HCT116 (cell line): Measurements from ENCODE around the gene UPK3A. TPM values are rescaled to one million over a fixed set of nuclear protein-coding genes. Genes with fewer than 3 reads are reported as not detected.
A peak's percentile ranks its signal among the peaks of the same experiment; 100 is the strongest.

Experiments used
- ATAC-seq: fragments of 200-7000 bp; cut with Tn5 transposase; 2 replicates; pipeline ENCODE4 v1.9.1; 2020; ENCODE audit warnings: mild to moderate bottlenecking, moderate library complexity
- BruUV-seq: library from RNA; stranded (reverse); fragments of 400-500 nt; replicated peaks from 2 replicates; lab custom pipeline; 2021; lab: Mats Ljungman, UMichigan
- CTCF ChIA-PET: fragments of 300-600 bp; sonication (Branson Sonifier 250); formaldehyde crosslinking; loops from one replicate; lab custom pipeline; 2021; ENCODE audit warnings: antibody characterized with exemption; lab: Charles Lee
- POLR2A ChIA-PET: fragments of 300-600, 350-600 bp; sonication (Branson Sonifier 250); formaldehyde crosslinking; loops from one replicate; lab custom pipeline; 2021; ENCODE audit warnings: antibody characterized with exemption; lab: Charles Lee
- RAD21 ChIA-PET, 2 experiments: fragments of 300-600 bp; sonication (Branson Sonifier 250); formaldehyde crosslinking; loops; one replicate each; lab custom pipeline; 2023; ENCODE audit warnings: low total read pairs in 2 of 2; ENCODE audit not compliant: uncharacterized antibody in 2 of 2, unreplicated experiment in 2 of 2, low non-redundant PET in 1 of 2; lab: Charles Lee
- DNase-seq: peaks from one replicate; pipeline ENCODE4 v3.0.0-alpha.2; 2010; ENCODE audit warnings: low read depth, low spot score
- H2AFZ ChIP-seq: fragments of 200-600 bp; shearing (Covaris generic), sonication (generic); 2 replicates; pipeline ENCODE4 v1.6.1; 2017; ENCODE audit warnings: low read depth, mixed run types, mixed read lengths, antibody characterized with exemption, low read length; ENCODE audit not compliant: poor library complexity, severe bottlenecking
- H3K27ac ChIP-seq: 2 replicates; pipeline ENCODE4 v1.5.1; 2012; ENCODE audit warnings: low read depth, low read length
- H3K27me3 ChIP-seq: fragments of 200-600 bp; sonication (generic); 2 replicates; pipeline ENCODE4 v1.6.1; 2016; ENCODE audit warnings: mixed run types, low read length, mixed read lengths; ENCODE audit not compliant: insufficient read depth
- H3K36me3 ChIP-seq, 2 experiments: fragments of 200-500 bp in 1 of 2; fragments of 200-600 bp in 1 of 2; sonication (Bioruptor generic) in 1 of 2; sonication (generic) in 1 of 2; 2 replicates each; pipeline versions ENCODE4 v1.5.1 to v1.6.1; 2014 to 2016; ENCODE audit warnings: low read length in 2 of 2, inconsistent platforms in 1 of 2, mixed read lengths in 1 of 2, mixed run types in 1 of 2; ENCODE audit not compliant: insufficient read depth in 2 of 2, control insufficient read depth in 1 of 2
- H3K4me1 ChIP-seq, 2 experiments: fragments of 200-600 bp in 1 of 2; sonication (generic) in 1 of 2; 2 replicates each; pipeline versions ENCODE4 v1.5.1 to v1.6.1; 2012 to 2017; ENCODE audit warnings: low read length in 2 of 2, inconsistent platforms in 1 of 2, mild to moderate bottlenecking in 1 of 2, mixed read lengths in 1 of 2, mixed run types in 1 of 2, moderate library complexity in 1 of 2; ENCODE audit not compliant: insufficient read depth in 2 of 2, control insufficient read depth in 1 of 2
- H3K4me2 ChIP-seq: fragments of 200-600 bp; sonication (generic); 2 replicates; pipeline ENCODE4 v1.6.1; 2017; ENCODE audit warnings: mixed run types, low read length, mixed read lengths
- H3K4me3 ChIP-seq, 2 experiments: fragments of 200-600 bp in 1 of 2; sonication (generic) in 1 of 2; replicated peaks in 1 of 2; 2 replicates each; pipeline ENCODE4 v1.5.1; 2011 to 2016; ENCODE audit warnings: low read length in 2 of 2, control low read depth in 1 of 2, low read depth in 1 of 2, mild to moderate bottlenecking in 1 of 2, mixed read lengths in 1 of 2, mixed run types in 1 of 2
- H3K79me2 ChIP-seq: fragments of 200-600 bp; sonication (generic); 2 replicates; pipeline ENCODE4 v1.6.1; 2017; ENCODE audit warnings: mild to moderate bottlenecking, mixed run types, low read length, moderate library complexity, mixed read lengths; ENCODE audit not compliant: insufficient read depth
- H3K9ac ChIP-seq: fragments of 200-600 bp; sonication (generic); 2 replicates; pipeline ENCODE4 v1.6.1; 2016; ENCODE audit warnings: low read length, mixed read lengths
- H3K9me2 ChIP-seq: fragments of 200-600 bp; sonication (generic), shearing (Covaris generic); 2 replicates; pipeline ENCODE4 v1.6.1; 2017; ENCODE audit warnings: mixed run types, mild to moderate bottlenecking, moderate library complexity; ENCODE audit not compliant: insufficient read depth
- H3K9me3 ChIP-seq, 2 experiments: fragments of 200-500 bp in 1 of 2; fragments of 200-600 bp in 1 of 2; sonication (Bioruptor generic) in 1 of 2; sonication (generic) in 1 of 2; 2 replicates each; pipeline ENCODE4 v1.6.1; 2014 to 2017; ENCODE audit warnings: low read length in 2 of 2, mixed read lengths in 2 of 2, inconsistent platforms in 1 of 2, low read depth in 1 of 2, mild to moderate bottlenecking in 1 of 2, mixed run types in 1 of 2, moderate library complexity in 1 of 2; ENCODE audit not compliant: control insufficient read depth in 1 of 2, insufficient read depth in 1 of 2
- H4K20me1 ChIP-seq: fragments of 200-600 bp; sonication (generic), shearing (Covaris generic); 2 replicates; pipeline ENCODE4 v1.6.1; 2017; ENCODE audit warnings: mixed run types, mild to moderate bottlenecking, moderate library complexity; ENCODE audit not compliant: insufficient read depth
- ATF3 ChIP-seq: IDR thresholded peaks from 2 replicates; pipeline ENCODE4 v1.6.1; 2012
- CBX3 ChIP-seq: IDR thresholded peaks from 2 replicates; pipeline ENCODE4 v1.6.1; 2012; ENCODE audit warnings: low read depth
- ELF1 ChIP-seq: IDR thresholded peaks from 2 replicates; pipeline ENCODE4 v1.6.1; 2012; ENCODE audit warnings: low read depth, borderline replicate concordance
- JUND ChIP-seq: IDR thresholded peaks from 2 replicates; pipeline ENCODE4 v1.6.1; 2012
- POLR2A ChIP-seq: IDR thresholded peaks from 2 replicates; pipeline ENCODE4 v1.7.0; 2011; ENCODE audit warnings: borderline replicate concordance; ENCODE audit not compliant: insufficient read depth, insufficient read length; ENCODE audit errors: extremely low read depth
- ZBTB33 ChIP-seq: IDR thresholded peaks from 2 replicates; pipeline ENCODE4 v1.6.1; 2011; ENCODE audit warnings: mild to moderate bottlenecking, low read length, moderate library complexity; ENCODE audit not compliant: insufficient replicate concordance; ENCODE audit errors: extremely low read depth
- ZFX ChIP-seq: fragments of 450-650 bp; IDR thresholded peaks from 2 replicates; pipeline ENCODE4 v1.6.1; 2017
- ZNF274 ChIP-seq: fragments of 200-500 bp; sonication (Bioruptor generic); IDR thresholded peaks from 2 replicates; pipeline ENCODE4 v1.6.1; 2014; ENCODE audit warnings: mild to moderate bottlenecking, low read depth, low read length, inconsistent platforms
- intact Hi-C: fragments of 100-400 bp; cut with micrococcal nuclease; formaldehyde crosslinking; loops from 2 replicates; pipeline ENCODE4 v1.10.0; 2022
- total RNA-seq: library from RNA; stranded (reverse); gene quantifications from one replicate; pipeline ENCODE4 v1.2.1, GENCODE V29; 2021; ENCODE audit not compliant: unreplicated experiment
- TF ChIP-seq, protein P1 (sequence below), 3 experiments: fragments of 200-600 bp in 1 of 3; sonication (generic) in 1 of 3; IDR thresholded peaks in 2 of 3; conservative IDR thresholded peaks in 1 of 3; 2 replicates each; pipeline ENCODE4 v1.5.1; 2012 to 2017; ENCODE audit warnings: low read depth in 2 of 3, low read length in 2 of 3, antibody characterized with exemption in 1 of 3, borderline replicate concordance in 1 of 3, control low read depth in 1 of 3, mild to moderate bottlenecking in 1 of 3, mixed read lengths in 1 of 3, mixed run types in 1 of 3, moderate library complexity in 1 of 3; ENCODE audit not compliant: insufficient read depth in 1 of 3

UPK3A gene
- total RNA-seq, 1 experiment from 2014 or later = not detected

- Histone ChIP-seq H3K9ac (no peak overlapping the region), H3K27me3 (no peaks in the 10 kb centered on the region), H3K9me2 (no peaks in the 10 kb centered on the region), H3K79me2 (peaks cover 33% of the 10 kb centered on the region), H3K27ac (no peak overlapping the region), H3K36me3 (no peaks in the 10 kb centered on the region; a peak in 2 of 4 replicates), H3K9me3 (no peaks in the 10 kb centered on the region), H3K4me1 (peaks cover 12 to 32% of the 10 kb centered on the region in 2 experiments), H2AFZ (no peak overlapping the region), H3K4me2 (0 out of 2 replicates have a peak overlapping the region, but pooled peaks have one; percentile 95), H3K4me3 (no peak overlapping the region), H4K20me1 (no peaks in the 10 kb centered on the region)
- POLR2A ChIA-PET = no interaction called here
- CTCF ChIA-PET = no interaction called here
- no peak for TF ChIP-seq POLR2A
- no peak for TF ChIP-seq ELF1
- TF ChIP-seq ZNF274 = no peak
- TF ChIP-seq ATF3 = no peak
- RAD21 ChIA-PET = no interaction called here
- DNase-seq (no peak), ATAC-seq (no peak)
- intact Hi-C loops = no loop called here
- no TSS peak for BruUV-seq
Measured at GRCh38 chr22:45238076-45238956, 46.4 kb upstream of the UPK3A start.

GRCh38 chr22:45238957-45239680 lies 45.6 kb upstream of the UPK3A start:
- Histone ChIP-seq H4K20me1 (no peaks in the 10 kb centered on the region), H3K4me2 (peak overlapping the region; percentile 95), H3K36me3 (no peaks in the 10 kb centered on the region; a peak in 2 of 4 replicates), H3K9me3 (no peaks in the 10 kb centered on the region), H3K4me1 (peaks cover 12 to 32% of the 10 kb centered on the region in 2 experiments), H3K27ac (no peak overlapping the region; the same call in 1 of the 2 replicates), H3K4me3 (peak overlapping the region; percentile 75 to 89), H2AFZ (no peak overlapping the region), H3K27me3 (no peaks in the 10 kb centered on the region), H3K9me2 (no peaks in the 10 kb centered on the region), H3K79me2 (peaks cover 33% of the 10 kb centered on the region), H3K9ac (peak overlapping the region; percentile 73; the same call in 1 of the 2 replicates)
- BruUV-seq = TSS peak; percentile 46
- DNase-seq (no peak), ATAC-seq (no peak)
- intact Hi-C loops = no loop called here
- CTCF ChIA-PET = no interaction called here
- POLR2A ChIA-PET = no interaction called here
- RAD21 ChIA-PET = no interaction called here
- TF ChIP-seq CBX3 (no peak), ELF1 (no peak), ZBTB33 (no peak), ZFX (no peak), JUND (no peak)
- TF ChIP-seq, protein P1, sequence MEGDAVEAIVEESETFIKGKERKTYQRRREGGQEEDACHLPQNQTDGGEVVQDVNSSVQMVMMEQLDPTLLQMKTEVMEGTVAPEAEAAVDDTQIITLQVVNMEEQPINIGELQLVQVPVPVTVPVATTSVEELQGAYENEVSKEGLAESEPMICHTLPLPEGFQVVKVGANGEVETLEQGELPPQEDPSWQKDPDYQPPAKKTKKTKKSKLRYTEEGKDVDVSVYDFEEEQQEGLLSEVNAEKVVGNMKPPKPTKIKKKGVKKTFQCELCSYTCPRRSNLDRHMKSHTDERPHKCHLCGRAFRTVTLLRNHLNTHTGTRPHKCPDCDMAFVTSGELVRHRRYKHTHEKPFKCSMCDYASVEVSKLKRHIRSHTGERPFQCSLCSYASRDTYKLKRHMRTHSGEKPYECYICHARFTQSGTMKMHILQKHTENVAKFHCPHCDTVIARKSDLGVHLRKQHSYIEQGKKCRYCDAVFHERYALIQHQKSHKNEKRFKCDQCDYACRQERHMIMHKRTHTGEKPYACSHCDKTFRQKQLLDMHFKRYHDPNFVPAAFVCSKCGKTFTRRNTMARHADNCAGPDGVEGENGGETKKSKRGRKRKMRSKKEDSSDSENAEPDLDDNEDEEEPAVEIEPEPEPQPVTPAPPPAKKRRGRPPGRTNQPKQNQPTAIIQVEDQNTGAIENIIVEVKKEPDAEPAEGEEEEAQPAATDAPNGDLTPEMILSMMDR (IDR thresholded peaks at IDR 0.05 in 2 of 3, conservative IDR thresholded peaks at IDR 0.05 in 1 of 3; ENCODE audit: borderline replicate concordance in 1 of 3, insufficient read depth in 1 of 3, low read depth in 2 of 3, low read length in 2 of 3) = no peak
